ENCODE measurements around the gene TPCN2. TPM values are rescaled to one million over a fixed set of nuclear protein-coding genes. Genes with fewer than 3 reads are reported as not detected.
"Not testable (repeated sequence)": the region's sequence is repeated elsewhere in the genome, so short reads cannot be mapped to it uniquely, and the experiment has no call there.

The TPCN2 gene
- total RNA-seq, 1 donor from 2014 or later: 6.3 TPM

- TF ChIP-seq, protein P1, sequence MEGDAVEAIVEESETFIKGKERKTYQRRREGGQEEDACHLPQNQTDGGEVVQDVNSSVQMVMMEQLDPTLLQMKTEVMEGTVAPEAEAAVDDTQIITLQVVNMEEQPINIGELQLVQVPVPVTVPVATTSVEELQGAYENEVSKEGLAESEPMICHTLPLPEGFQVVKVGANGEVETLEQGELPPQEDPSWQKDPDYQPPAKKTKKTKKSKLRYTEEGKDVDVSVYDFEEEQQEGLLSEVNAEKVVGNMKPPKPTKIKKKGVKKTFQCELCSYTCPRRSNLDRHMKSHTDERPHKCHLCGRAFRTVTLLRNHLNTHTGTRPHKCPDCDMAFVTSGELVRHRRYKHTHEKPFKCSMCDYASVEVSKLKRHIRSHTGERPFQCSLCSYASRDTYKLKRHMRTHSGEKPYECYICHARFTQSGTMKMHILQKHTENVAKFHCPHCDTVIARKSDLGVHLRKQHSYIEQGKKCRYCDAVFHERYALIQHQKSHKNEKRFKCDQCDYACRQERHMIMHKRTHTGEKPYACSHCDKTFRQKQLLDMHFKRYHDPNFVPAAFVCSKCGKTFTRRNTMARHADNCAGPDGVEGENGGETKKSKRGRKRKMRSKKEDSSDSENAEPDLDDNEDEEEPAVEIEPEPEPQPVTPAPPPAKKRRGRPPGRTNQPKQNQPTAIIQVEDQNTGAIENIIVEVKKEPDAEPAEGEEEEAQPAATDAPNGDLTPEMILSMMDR (conservative IDR thresholded peaks at IDR 0.05; ENCODE audit: low read depth, low read length): no peak
- no peak overlapping the region for H3K4me3 ChIP-seq (ENCODE audit: low read depth, low read length)
- no peak for DNase-seq (ENCODE audit: low read depth)
Observed at GRCh38 chr11:69144316-69145049, 95.8 kb downstream of the TPCN2 start.

DNA sequence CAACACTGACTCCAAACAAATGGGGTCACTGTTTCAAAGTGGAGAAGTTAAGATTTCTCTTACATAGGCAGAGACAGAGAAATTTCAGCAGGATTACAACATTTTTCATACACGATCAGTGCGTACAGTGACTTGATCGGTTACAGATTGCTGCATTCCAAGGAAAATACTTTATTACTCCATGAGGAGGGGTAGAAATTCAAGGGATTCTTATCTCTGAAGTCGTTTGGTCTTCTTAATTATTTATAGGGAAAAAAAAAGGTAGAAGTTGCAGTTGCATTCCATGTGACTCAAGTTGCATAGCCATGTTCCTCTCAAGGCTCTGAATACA, 96.3 kb downstream of the TPCN2 start:
- no peak for DNase-seq (ENCODE audit: low read depth)
- no peak overlapping the region for H3K4me3 ChIP-seq (ENCODE audit: low read depth, low read length)
- TF ChIP-seq, protein P1 (conservative IDR thresholded peaks at IDR 0.05; ENCODE audit: low read depth, low read length): no peak

DNA sequence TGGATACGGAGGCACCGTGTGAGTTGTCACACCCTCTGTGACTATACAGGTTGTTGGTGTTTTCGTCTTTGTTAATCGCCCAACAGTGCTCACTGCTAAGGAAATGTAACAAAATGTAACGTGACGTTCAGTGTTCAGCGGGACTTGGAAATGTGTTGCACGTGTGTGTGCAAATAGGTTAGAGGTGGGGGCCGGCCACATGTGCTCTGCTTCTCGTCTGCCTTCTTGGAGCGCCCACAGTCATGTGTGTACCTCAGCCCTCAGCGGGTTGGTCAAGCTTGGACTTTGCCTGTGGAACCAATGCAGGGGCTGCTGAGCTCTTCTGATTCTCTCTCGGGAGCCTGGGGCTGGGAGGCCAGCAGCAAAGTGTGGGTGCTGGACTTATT, 99.6 kb downstream of the TPCN2 start:
- TF ChIP-seq, protein P1 (conservative IDR thresholded peaks at IDR 0.05; ENCODE audit: low read depth, low read length): no peak
- no peak overlapping the region for H3K4me3 ChIP-seq (ENCODE audit: low read depth, low read length)
- no peak for DNase-seq (ENCODE audit: low read depth)

GRCh38 chr11:69148806-69149205, 100.1 kb downstream of the TPCN2 start:
- no peak overlapping the region for H3K4me3 ChIP-seq (ENCODE audit: low read depth, low read length)
- TF ChIP-seq, protein P1 (conservative IDR thresholded peaks at IDR 0.05; ENCODE audit: low read depth, low read length): no peak
- DNase-seq (ENCODE audit: low read depth): no peak

GRCh38 chr11:69149338-69150045, 100.8 kb downstream of the TPCN2 start:
- not testable (repeated sequence) for H3K4me3 ChIP-seq (ENCODE audit: low read depth, low read length); DNase-seq (ENCODE audit: low read depth)

DNA sequence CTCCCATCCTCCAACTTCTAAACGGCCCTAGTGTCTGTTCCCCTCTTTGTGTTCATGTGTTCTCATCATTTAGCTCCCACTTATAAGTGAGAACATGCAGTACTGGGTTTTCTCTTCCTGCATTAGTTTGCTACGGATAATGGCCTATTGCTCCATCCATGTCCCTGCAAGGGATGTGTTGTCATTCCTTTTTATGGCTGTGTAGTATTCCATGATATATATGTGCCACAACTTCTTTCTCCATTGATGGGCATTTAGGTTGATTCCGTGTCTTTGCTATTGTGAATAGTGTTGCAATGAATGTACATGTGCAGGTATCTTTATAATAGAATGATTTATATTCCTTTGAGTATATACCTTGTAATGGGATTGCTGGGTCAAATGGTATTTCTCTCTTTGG, 101.4 kb downstream of the TPCN2 start:
- DNase-seq (ENCODE audit: low read depth): no peak
- TF ChIP-seq, protein P1 (conservative IDR thresholded peaks at IDR 0.05; ENCODE audit: low read depth, low read length): no peak
- no peak overlapping the region for H3K4me3 ChIP-seq (ENCODE audit: low read depth, low read length)

GRCh38 chr11:69151836-69152235, 103.1 kb downstream of the TPCN2 start:
- TF ChIP-seq, protein P1 (conservative IDR thresholded peaks at IDR 0.05; ENCODE audit: low read depth, low read length): no peak
- H3K4me3 ChIP-seq (ENCODE audit: low read depth, low read length): no peak overlapping the region
- no peak for DNase-seq (ENCODE audit: low read depth)

All from epithelial cell of proximal tubule (primary cell).